ENCODE measurements around the gene HOXA3.

The HOXA3 gene

DNA sequence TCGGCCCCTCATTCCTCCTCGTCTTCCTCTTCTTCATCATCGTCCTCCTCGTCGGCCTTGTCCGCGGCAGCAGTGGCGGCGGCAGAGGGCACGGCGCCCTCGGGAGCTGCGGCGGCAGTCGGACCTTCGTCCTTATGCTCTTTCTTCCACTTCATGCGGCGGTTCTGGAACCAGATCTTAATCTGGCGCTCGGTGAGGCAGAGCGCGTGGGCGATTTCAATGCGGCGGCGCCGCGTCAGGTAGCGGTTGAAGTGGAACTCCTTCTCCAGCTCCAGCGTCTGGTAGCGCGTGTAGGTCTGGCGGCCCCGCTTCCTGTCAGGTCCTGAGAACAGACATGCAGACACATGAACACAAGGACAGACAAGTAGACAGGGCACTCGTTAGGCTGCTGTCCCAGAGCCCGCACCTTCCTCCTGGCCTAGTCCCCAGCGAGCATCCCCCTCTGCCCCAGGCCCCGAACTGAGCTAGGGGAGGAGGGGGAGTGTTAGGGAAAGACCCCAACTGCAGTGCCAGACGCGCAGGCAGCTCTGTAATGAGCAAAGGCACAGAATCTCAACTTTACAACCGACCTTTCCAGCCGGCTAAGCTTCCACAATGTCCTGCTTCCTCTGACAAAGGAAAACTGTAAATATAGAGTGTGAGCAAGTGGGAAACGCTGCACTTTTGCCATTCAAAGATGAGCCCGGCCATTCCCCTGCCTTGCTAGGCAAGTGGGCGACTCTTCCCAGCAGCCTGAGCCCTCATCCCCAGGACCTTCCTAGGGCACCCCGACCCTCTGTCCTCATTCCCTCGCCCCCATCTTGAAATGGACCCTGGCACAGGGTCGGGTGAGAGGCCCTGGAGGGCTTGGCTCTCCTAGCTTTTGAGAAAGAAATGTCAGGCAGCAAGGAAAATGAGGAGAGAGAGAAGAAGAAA, 2.8 kb upstream of the HOXA3 start:
- DNase-seq = no peak

DNA sequence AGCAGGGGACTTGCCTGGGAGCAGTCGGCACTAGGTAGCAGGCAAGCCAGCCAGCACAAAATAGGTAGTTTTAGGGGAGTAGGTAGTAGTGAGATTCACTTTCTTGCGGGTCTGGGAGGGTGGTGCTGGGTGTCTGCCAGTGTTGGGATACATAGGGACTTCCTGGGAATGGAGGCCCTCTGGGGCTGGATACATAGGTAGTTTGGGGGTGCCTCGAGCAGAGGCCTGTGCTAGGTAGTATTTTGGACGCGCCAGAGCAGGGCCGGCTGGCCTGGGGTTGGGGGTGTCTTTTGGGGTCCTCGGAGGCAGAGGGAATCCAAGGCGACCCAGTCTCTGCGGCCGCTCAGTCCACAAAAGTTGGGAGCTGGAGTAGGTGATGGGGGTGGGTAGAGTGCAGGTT, 2.0 kb upstream of the HOXA3 start:
- no peak for DNase-seq

DNA sequence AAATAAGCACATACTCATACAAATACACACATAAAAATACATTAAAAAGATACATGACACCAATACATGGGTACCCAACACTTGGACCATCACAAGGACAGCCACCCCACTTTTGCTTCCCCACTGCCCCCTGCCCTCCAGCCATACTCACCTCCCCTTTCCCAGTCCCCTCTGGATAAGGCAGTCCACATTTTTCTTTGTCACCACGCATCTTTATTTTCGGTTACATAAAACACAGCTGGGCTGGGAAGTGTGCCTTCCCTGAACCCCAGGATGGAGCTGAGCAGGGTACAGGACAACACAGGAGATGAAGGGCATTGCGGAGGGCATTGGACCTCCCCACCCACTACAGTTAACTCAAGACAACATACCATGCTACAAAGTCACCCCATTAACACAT, 1.1 kb upstream of the HOXA3 start:
- DNase-seq = no peak

DNA sequence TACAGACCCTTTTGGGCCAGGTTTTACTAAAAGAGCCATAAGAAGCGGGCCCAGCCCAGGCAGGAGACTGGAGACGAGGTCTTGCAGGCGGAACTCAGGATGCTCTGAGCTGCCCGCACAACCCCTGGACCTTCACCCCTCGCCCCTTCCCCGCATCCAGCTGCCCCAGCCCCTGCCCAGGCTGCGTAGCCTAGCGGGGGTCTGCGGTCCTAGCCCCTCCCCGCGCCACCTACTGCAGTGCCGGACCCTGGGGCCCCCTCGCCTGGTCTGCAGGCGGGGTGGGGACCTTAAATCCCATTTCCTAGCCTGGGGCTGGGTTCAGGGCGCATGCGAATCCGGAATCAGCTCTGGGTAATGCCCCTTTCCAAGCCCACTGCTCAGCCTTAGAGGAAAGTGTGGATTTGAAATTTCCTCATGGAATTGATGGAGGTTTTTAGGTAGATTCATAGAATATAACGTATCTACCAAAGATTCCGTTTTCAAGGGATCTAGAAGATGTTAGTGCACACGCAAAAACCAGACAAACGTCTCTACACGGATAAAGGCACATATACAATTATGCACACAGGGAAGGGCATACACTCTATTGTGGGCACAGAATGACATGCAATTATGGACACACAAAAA, 546 bp upstream of the HOXA3 start:
- no peak for DNase-seq

DNA sequence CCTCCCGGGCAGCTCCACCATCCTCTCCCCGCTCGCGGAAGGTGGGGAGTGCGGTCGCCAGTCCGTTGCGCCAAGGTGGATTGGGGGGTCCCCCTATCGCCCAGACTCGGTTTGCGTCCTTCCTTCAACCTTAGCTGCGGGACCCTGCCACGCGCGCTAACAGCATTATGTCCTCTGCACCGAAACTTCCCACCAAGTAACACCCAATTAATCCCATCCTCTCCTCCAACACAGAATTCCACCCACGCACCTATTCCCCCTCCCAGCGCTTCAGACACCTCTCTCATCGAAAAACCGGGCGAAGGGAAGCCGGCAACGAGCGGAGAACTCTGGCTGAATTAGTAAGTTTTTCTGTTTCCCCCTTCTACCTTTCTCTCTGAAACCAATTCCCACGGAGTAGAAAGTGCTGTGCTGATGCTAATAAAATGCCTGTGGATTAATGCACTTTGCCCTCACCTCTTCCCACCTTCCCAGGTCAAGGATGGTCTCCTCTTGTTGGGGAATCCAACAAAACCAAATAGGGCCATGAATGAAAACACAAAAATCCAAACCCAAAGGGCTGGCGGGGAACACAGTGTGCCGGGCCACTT, 947 bp downstream of the HOXA3 start:
- DNase-seq = no peak

DNA sequence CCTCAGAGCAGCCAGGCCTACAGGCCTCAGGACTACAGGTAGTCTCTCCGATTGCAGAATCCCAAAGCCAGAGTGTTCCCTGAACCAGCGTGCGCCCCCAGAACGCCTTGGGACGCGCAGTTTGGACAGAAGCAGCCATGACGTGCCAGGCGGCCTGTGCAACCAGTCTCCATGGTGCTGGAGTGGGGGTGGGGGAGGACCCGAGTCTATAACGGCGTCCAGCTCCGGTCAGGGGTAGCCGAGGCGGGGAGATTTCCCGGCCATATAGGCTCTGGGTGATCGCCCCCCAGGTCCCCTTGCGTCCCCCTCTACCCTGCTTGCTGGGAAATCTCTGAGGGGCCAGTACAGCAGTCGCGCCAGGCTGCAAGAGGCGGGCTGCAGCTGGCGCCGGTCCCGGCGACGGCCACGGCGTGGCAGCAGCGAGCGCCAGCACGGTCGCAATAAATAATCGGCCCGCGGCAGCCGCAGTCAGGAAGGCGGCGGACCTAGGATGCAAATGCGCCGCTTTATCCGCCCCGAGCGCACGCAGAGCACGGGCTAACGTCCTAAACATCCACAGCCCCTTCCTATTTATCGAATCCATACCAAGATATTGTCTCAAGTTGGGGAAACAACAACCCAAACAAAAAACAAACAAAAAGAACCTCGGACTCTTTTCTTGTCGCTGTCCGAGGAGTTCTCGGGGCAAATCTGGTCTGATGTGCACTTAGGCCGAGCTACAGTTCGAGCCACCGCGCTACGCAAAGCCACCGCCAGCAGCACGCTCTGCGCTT, 1.6 kb downstream of the HOXA3 start:
- DNase-seq = peak; percentile 16 to 27

DNA sequence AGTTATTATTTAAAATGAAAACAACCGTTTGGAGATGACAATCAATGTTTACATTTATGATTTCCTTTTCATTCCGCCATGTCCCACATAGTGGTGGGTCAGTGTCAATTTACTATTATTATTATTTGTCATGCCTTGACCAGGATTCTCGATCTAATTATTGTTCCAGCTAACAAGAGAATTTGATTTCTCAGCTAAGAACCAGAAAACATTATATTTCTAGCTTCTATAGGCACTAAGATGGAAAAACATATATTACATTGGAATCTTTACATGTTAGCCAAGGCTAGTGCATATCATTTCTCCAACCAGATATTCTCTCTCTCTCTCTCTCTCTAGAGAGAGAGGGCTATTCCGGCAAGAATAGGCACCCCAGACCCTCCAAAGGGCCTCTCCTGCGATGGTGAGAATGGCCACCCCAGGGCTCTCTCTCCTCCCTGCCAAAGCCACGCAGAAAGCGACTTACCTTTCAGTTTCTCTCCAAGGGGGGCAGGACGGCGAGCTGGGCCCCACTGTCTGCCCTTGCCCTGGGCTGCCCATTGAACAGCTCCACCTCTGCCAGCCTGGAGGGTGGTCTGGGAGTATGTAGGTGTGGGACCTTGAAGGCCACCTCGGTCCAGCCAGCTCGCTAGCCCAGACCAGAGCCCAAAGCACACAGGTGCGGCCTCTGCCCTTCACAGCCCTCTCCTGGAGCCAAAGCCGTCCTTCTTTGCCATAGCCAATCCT, 2.4 kb downstream of the HOXA3 start:
- DNase-seq = no peak

DNA sequence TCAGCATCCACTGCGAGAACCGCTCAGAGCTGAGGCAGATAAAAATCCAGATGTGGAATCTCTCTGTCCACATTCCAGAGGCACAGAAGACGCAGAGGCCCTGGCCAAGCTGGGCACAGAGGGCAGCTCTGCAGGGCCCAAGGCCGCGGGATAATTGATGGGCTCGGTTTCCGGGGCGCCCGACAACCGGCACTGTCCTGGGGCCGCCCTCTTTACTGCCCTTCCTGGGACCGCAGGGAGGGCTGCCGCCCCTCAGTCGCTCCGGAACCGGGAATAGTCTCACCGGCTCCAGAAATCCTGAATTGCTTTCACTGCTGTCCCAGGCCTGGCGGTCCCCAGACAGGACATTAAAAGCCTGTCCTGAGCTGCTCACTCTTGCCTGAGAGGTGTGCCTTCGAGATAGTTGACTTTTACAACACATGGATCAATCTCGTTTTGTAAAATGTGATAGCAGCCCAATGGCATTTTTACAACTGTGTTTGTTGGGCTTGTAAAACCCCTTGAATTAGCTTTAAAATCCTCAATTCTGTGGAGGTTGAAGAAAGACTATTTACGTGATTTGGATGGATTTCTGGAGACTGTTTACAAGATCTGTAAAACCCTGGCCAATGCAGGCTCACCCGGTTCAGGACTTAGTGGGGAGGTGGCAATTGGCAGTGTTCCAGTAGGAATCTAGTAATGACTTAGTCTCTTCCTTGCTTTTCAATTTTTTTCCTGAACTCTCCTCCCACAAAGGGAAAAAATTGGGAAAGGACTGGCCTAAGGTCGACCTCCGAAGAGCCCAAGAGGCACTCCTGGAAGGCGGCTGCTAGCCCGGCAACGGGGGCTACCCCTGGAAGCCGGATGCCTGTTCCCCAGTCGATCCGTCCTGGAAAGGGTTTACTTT, 3.4 kb downstream of the HOXA3 start:
- no peak for DNase-seq

DNA sequence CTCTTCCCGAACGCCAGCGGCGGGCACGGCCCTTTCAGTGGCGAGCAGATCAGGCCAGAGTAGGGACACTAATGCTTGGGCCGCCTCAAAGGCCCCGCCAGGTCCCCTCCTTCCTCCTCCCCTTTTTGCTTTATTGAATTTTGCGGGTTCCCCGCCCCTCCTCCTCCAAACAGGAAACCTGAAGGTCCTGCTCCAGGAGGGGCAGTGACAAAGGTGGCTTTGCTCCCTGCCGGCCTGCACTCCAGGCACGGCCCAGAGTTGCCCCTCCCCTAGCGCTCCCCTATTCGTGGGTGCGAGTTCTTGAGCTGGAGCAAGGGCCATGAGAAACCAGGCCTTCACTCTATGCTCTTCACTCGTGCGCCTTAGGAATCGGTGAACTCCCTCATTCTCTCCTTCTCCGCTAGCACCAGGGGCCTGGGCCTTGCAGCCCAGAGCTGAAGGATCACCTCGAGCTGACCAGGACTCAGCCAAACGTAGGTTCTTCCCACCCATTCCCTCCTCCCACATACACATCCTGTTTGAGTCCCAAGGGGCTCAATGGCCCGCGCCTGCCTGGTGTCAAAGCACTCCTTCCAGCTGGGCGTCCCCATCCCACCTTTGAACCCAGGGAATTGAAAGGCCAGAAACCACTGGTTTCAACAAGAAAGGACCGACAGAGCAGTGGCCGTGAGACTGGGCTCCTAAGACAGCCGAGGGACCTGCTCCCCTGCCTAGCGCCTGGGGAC, 4.2 kb downstream of the HOXA3 start:
- DNase-seq = no peak

DNA sequence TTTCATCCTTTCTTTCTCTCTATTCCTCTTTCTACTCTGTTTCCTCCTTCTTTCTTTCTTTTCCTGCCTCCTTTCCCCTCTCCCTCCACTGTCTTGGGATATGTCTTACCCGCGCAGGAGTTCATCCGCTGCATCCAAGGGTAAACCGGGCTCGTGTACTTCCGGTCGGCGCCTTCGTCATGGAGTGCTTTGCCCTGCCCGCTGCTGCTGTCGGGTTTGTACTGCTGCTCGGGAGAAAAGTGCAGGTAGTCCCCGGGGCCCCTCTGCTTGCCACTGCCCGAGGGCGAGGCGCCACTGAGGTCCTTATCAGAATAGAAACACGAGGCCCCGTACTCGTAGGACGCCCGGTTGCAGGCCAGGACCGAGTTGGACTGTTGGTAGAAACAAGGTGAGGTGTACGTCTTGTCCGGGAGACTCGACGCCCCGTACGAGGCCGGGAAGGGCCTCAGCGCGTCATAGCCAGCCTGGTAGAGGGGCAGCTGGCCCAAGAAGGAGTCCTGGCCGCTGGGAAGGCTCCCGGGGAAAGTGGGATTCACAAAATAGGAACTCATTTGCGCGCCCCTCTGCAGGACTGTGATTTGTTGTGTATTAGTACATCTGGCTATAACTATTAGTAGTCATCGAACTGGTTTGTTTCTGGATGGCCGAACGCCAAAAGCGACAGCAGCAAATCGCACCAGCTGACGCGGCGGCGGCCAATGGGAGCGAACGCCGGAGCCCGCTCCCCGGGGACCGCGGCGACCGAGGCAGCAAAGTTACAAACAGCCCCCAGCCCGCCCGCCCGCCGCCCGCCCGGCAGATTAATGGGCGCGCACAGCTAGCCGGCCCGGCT, 5.0 kb downstream of the HOXA3 start, which contains the start of gene HOXA6:
Gene HOXA6, minus strand, starts transcription at position 576 of the 832 bp plus-strand sequence. Its CDS starts 25 bp downstream, at position 551.
- DNase-seq = no peak

DNA sequence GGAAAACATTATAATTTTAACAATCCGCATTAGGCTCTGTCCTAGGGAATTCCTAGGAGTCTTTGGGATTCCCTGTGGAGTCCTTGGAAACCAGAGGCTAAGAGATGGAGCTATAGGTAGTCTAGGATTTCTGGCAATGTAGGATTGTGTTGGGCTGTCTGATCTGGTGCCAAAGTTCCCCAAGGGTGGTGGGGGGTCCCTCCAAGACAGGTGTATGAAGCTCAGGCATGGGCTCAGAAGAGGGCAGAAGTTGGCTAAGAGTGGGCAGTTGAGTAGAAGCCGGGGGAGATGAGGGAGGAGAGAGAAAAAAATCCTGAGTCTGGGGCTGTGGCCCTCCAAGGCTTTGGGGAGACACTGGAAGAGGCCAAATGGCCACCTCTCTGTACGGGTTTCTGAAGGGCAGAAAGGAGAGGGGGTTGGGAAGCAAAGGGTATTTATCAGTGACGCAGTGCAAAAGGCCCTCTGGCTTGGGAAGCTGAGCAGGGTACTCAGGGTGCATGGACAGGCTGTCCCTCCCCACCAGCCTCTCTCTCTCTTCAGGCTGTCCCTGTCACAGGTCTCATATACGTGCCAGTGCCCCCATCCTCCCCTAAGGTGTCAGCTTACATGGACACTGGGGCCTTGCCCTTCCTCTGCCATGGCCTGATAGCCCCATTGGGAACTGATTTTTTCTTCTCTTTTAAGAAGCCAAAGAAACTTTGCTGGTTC, 5.7 kb downstream of the HOXA3 start:
- DNase-seq = no peak

DNA sequence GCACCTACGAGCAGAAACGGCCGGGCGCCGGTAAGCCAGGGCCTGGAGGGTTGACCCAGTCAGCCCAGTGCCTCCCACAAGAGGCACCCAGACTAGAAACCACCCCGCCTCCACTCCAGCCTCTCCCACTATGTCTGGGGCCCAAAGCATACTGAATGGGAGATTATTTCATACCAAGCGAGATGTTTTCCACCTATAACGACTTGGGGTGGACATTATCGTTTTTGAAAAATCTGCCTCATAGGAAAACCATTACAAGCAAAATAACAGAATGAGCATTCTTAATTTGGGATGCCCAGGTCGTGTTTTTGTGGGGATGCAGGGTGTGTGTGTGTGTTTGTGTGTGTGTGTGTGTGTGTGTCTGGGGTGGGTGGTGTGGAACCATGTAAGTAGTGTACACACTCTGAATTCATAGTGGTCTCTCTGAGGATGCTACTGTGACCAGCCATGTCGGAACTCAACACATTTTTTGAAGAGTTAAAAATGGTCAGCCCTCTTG, 6.4 kb downstream of the HOXA3 start:
- DNase-seq = no peak

DNA sequence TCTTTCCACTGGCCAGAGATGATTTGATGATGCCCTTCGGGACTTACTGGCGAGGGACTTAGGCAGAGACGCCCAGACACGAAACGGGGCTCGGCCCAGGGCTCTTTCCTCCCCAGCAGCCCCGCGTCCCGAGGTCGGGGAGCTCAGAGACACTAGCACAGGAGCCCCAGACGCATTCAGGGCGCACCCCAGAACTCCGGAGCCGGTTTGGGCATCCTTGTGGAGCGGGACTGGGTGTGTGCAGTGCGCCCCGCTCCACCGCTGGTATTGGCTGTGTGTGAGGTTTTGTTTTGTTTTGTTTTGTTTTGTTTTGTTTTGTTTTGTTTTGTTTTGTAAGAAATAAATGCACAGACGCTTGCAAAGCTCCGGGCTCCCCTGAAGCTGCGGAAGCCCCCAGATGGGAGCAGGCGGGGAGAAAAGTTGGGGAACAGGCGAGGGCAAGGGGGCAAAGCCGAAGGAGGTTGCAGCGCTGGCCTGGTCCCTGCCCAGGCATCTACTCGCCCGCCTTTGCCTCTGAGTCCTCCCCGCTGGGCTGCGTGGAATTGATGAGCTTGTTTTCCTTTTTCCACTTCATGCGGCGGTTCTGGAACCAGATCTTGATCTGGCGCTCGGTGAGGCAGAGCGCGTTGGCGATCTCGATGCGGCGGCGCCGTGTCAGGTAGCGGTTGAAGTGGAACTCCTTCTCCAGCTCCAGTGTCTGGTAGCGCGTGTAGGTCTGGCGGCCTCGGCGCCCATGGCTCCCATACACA, 7.0 kb downstream of the HOXA3 start:
- no peak for DNase-seq

DNA sequence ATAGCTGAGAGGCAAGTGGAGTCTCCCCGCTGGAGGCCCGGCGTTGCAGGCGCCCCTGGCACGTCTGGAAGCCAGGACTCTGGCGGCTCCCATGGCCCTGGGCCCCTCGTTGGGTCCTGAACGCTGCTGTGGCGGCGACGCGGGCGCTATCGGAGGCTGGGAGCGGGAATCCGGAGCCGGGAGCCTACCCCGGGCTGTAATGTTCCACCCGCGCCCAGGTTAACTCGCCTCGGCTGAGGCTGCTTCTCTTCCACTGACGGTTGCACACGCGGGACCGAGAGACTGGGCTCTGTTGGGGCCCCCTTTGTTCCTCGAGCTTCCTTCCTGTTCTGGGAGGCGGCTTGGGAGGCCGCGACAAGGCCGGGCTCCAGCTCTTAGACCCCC, 7.6 kb downstream of the HOXA3 start:
- DNase-seq = no peak

DNA sequence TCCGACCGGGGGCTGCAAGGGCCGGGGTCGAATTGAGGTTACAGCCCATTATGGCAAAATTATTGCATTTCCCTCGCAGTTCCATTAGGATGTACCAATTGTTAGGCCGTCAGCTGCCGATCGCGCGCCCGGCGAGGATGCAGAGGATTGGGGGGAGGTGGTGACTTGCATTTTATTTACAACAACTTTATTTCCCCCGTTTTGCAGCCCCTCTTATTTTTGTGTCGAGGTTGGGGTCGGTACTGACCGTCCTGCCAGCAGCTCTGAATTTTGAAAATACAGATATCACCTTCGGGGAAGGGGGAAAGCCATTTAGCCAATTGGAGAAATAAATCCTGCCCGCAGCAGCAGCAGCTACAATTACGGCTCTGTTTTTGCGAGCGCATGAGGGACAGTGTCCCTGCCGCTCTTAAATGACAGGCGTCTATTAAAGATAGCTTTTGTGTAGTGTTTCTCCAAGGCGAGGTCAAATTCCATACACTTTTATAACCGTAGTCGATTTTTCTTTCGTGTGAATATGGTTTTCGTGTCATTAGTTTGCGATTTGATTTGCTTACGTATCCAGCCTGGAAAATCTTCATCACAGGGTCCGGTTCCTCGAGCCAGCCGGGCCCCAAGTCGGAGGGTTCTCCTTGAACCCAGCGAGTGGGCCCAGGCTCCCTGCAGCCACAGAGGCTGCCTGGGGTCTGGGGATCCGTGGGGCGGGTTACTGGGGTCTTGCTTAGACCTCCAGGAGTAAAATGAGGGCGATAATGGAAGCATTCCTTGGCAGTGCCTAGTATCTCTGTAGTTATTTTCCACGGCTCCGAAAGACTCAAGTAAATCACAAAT, 8.2 kb downstream of the HOXA3 start:
- DNase-seq = no peak

DNA sequence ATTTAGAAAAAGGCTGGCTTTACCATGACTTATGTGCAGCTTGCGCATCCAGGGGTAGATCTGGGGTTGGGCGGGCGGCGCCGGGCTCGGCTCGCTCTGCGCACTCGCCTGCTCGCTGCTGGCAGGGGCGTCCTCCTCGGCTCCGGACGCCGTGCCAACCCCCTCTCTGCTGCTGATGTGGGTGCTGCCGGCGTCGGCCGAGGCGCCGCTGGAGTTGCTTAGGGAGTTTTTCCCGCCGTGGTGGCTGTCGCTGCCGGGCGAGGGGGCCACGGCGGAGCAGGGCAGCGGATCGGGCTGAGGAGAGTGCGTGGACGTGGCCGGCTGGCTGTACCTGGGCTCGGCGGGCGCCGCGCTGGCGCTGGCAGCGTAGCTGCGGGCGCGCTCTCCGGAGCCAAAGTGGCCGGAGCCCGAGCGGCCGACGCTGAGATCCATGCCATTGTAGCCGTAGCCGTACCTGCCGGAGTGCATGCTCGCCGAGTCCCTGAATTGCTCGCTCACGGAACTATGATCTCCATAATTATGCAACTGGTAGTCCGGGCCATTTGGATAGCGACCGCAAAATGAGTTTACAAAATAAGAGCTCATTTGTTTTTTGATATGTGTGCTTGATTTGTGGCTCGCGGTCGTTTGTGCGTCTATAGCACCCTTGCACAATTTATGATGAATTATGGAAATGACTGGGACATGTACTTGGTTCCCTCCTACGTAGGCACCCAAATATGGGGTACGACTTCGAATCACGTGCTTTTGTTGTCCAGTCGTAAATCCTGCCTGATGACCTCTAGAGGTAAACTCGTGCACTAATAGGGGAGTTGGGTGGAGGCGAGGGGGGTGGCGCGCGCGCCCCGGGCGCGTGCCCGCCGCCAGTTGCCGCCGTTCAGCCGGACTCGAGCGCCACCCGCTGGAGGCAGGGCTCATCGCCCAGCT, 9.1 kb downstream of the HOXA3 start, which contains the start of gene HOXA5:
Gene HOXA5, minus strand, starts transcription at position 659 of the 927 bp plus-strand sequence. Its CDS starts 74 bp downstream, at position 585.
- DNase-seq = no peak
